K562 (cell line): ENCODE measurements around the gene FXYD3. TPM values are rescaled to one million over a fixed set of nuclear protein-coding genes. Genes with fewer than 3 reads are reported as not detected.

ENCODE experiments used
- ARID3A ChIP-seq: IDR thresholded peaks from 2 replicates; pipeline ENCODE4 v1.6.1; 2012; ENCODE audit warnings: low read depth, low read length, improper control_type of control experiment, borderline replicate concordance
- ATF3 ChIP-seq, 2 experiments: fragments of 450-650 bp in 1 of 2; sonication (generic) in 1 of 2; formaldehyde crosslinking in 1 of 2; IDR thresholded peaks in 1 of 2; conservative IDR thresholded peaks in 1 of 2; 2 replicates each; pipeline versions ENCODE4 v1.6.1 to v1.8.1; 2016 to 2023; ENCODE audit warnings: mild to moderate bottlenecking in 2 of 2, moderate library complexity in 2 of 2, inconsistent platforms in 1 of 2, missing genetic modification reagents in 1 of 2
- BRD9 ChIP-seq: fragments of 450-650 bp; IDR thresholded peaks from 2 replicates; pipeline ENCODE4 v1.6.1; 2018; ENCODE audit warnings: low read depth; ENCODE audit not compliant: partially characterized antibody
- CTBP1 ChIP-seq: fragments of 450-650 bp; IDR thresholded peaks from 2 replicates; pipeline ENCODE4 v1.6.1; 2016; ENCODE audit warnings: borderline replicate concordance
- EHMT2 ChIP-seq: fragments of 450-650 bp; IDR thresholded peaks from 2 replicates; pipeline ENCODE4 v1.6.1; 2018; ENCODE audit warnings: antibody characterized with exemption
- ESRRA ChIP-seq: fragments of 450-650 bp; IDR thresholded peaks from 2 replicates; pipeline ENCODE4 v1.6.1; 2014; ENCODE audit warnings: low read depth, mild to moderate bottlenecking, moderate library complexity, borderline replicate concordance
- HINFP ChIP-seq: fragments of 450-650 bp; conservative IDR thresholded peaks from 2 replicates; pipeline ENCODE4 v1.6.1; 2016; ENCODE audit warnings: missing genetic modification characterization, low read depth, mild to moderate bottlenecking, control low read depth, missing compliant biosample characterization
- MAX ChIP-seq: sonication (generic); formaldehyde crosslinking; IDR thresholded peaks from 2 replicates; pipeline ENCODE4 v1.9.0; 2022; ENCODE audit warnings: mild to moderate bottlenecking, missing genetic modification reagents
- MTA1 ChIP-seq: fragments of 450-650 bp; IDR thresholded peaks from 2 replicates; pipeline ENCODE4 v1.6.1; 2017; ENCODE audit warnings: borderline replicate concordance
- POLR2G ChIP-seq: fragments of 200-400 bp; formaldehyde crosslinking; IDR thresholded peaks from 2 replicates; pipeline ENCODE4 v1.6.1; 2017; ENCODE audit warnings: low read depth, mild to moderate bottlenecking, antibody characterized with exemption, low read length, moderate library complexity
- RBM17 ChIP-seq: fragments of 200-400 bp; formaldehyde crosslinking; IDR thresholded peaks from 2 replicates; pipeline ENCODE4 v1.6.1; 2017; ENCODE audit warnings: low read depth, mild to moderate bottlenecking, low read length, borderline replicate concordance
- SMARCA4 ChIP-seq: fragments of 450-650 bp; IDR thresholded peaks from 2 replicates; pipeline ENCODE4 v1.6.1; 2016
- SMARCE1 ChIP-seq: fragments of 450-650 bp; IDR thresholded peaks from 2 replicates; pipeline ENCODE4 v1.7.1; 2016; ENCODE audit warnings: mild to moderate bottlenecking
- SMC3 ChIP-seq: conservative IDR thresholded peaks from 2 replicates; pipeline ENCODE4 v1.6.1; 2011; ENCODE audit warnings: low read depth, low read length, improper control_type of control experiment; ENCODE audit not compliant: insufficient read depth
- TOE1 ChIP-seq, 2 experiments: fragments of 450-650 bp in 1 of 2; sonication (generic) in 1 of 2; formaldehyde crosslinking in 1 of 2; IDR thresholded peaks; 2 replicates each; pipeline versions ENCODE4 v1.7.1 to v1.8.0; 2016 to 2022; ENCODE audit warnings: borderline replicate concordance in 2 of 2, mild to moderate bottlenecking in 2 of 2, antibody characterized with exemption in 1 of 2, inconsistent platforms in 1 of 2, low read depth in 1 of 2, missing genetic modification reagents in 1 of 2, moderate library complexity in 1 of 2
- XRCC3 ChIP-seq: fragments of 450-650 bp; IDR thresholded peaks from 2 replicates; pipeline ENCODE4 v1.6.1; 2017; ENCODE audit warnings: mild to moderate bottlenecking, moderate library complexity
- YBX1 ChIP-seq: fragments of 450-650 bp; IDR thresholded peaks from 2 replicates; pipeline ENCODE4 v1.7.1; 2016; ENCODE audit warnings: mild to moderate bottlenecking
- ZBTB49 ChIP-seq: sonication (generic); formaldehyde crosslinking; IDR thresholded peaks from 2 replicates; pipeline ENCODE4 v1.8.0; 2022; ENCODE audit warnings: missing genetic modification reagents, mild to moderate bottlenecking, borderline replicate concordance
- ZFP1 ChIP-seq: fragments of 450-650 bp; formaldehyde crosslinking; IDR thresholded peaks from 2 replicates; pipeline ENCODE4 v1.4.0; 2020; ENCODE audit warnings: mild to moderate bottlenecking, mixed read lengths
- ZKSCAN3 ChIP-seq: fragments of 250-450 bp; sonication (Bioruptor Pico); IDR thresholded peaks from 2 replicates; pipeline ENCODE4 v1.4.0; 2020
- polyA plus RNA-seq, 8 experiments: library from polyadenylated mRNA; depleted of rRNA in 4 of 8; stranded (reverse) in 5 of 8; unstranded in 3 of 8; fragments of >200 nt; fragmentation: Nextera tagmentation in 2 of 8; fragmentation: Illumina TruSeq in 1 of 8; extraction: Ambion mirVana in 2 of 8; extraction: Trizol in 1 of 8; gene quantifications; 2 replicates each; pipeline versions ENCODE4 v1.2.1 to v1.2.3, GENCODE V29; 2011 to 2014; ENCODE audit warnings: inconsistent platforms in 1 of 8, missing spikeins in 1 of 8
- total RNA-seq, 7 experiments: library from RNA; depleted of rRNA in 6 of 7; stranded (reverse); fragments of >200 nt in 6 of 7; fragmentation: Illumina TruSeq in 2 of 7; extraction: Trizol in 2 of 7; gene quantifications; 2 replicates each; pipeline versions ENCODE4 v1.2.1 to v1.2.3, GENCODE V29; 2011 to 2021; ENCODE audit warnings: low replicate concordance in 1 of 7

The FXYD3 gene
- total and polyA plus RNA-seq, 9 of the 15 experiments (the other 6 are each of a cell fraction or from before 2014, with no cell fraction given) = 0.24 TPM; not detected in 8

GRCh38 chr19:35107545-35107944, 8.1 kb upstream of the FXYD3 start (continued):
- TF ChIP-seq ARID3A (no peak), EHMT2 (no peak), TOE1 (IDR thresholded peaks at IDR 0.05; ENCODE audit: borderline replicate concordance) (no peak), TOE1 (CRISPR knock-in tag; IDR thresholded peaks at IDR 0.05; ENCODE audit: borderline replicate concordance, low read depth) (no peak), CTBP1 (peak; percentile 29; the same call in 1 of the 2 replicates), RBM17 (no peak), ZKSCAN3 (CRISPR knock-in tag) (no peak), MTA1 (no peak), SMC3 (no peak), SMARCE1 (0 out of 2 replicates have a peak, but pooled peaks have one; percentile 24), XRCC3 (no peak), YBX1 (no peak), BRD9 (no peak), SMARCA4 (0 out of 2 replicates have a peak, but pooled peaks have one; percentile 17), MAX (CRISPR knock-in tag) (no peak), ZBTB49 (CRISPR knock-in tag) (no peak), POLR2G (no peak), ZFP1 (CRISPR knock-in tag) (no peak), ATF3 (IDR thresholded peaks at IDR 0.05) (peak; percentile 52), ATF3 (CRISPR knock-in tag; conservative IDR thresholded peaks at IDR 0.05) (no peak), ESRRA (peak; percentile 76; the same call in 1 of the 2 replicates), HINFP (tag) (0 out of 2 replicates have a peak, but pooled peaks have one; percentile 27)
